CD4-positive, alpha-beta T cell treated with Interleukin-12 subunit alpha and Interleukin-12 subunit beta, for 1 hour (primary cell): Measurements from ENCODE around the gene PREX1.

ENCODE experiments used
- DNase-seq: peaks from one replicate; pipeline ENCODE4 v3.0.0-alpha.2; 2020

PREX1 gene

DNA sequence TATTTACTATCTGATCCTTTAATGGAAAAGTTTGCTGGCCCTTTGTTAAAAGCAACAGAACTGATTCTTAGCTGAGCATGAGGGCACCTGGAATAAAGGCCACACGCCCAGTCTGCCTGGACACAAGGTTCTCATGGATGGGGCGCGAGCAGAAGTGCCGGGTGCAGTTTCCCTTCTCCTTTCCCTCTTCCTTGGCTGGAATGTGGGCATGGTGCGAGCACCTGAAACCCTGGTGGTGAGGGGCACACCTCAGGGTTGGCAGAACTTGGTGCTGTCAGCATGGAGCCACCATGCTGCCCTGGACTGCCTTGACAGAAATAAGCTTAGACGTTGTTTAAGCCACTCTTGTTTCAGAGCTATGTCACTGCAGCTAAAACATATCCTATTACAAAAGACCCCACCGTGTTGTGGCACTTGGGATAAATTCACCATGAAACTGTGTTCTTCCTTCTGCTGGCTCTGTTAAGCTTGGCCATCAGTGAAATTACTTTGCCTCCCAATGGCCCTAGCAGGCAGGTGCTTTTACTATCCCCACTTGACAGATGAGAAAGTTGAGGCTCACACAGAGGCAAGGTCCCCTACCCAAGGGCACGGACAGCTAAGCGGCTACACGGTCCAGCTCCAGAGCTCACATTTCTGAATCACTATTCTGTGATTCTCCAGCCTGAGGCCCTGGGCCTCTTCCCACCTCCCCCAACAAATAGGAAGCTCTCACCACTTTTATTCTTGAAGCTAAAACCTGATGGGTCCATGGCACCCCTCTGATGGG is 115.9 kb downstream of the PREX1 start:
- DNase-seq: no peak

DNA sequence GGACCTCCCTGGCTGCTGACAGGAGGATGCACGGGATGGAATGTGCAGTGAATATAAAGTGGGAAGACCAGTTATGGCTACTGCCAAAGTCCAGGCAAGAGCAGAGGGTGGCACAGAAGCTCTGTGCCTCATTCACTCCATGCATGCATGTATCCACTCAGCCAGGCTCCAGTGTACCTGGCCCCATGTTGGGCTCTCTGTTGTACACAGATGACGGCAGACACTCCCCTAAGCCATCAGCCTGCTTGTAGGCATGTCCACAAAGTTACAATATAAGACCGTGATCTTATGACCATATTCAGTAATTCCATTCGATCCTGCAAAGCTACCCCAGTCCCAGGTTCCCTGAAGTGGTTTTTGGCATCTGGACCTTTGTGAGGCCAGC is 116.8 kb downstream of the PREX1 start:
- no peak for DNase-seq

DNA sequence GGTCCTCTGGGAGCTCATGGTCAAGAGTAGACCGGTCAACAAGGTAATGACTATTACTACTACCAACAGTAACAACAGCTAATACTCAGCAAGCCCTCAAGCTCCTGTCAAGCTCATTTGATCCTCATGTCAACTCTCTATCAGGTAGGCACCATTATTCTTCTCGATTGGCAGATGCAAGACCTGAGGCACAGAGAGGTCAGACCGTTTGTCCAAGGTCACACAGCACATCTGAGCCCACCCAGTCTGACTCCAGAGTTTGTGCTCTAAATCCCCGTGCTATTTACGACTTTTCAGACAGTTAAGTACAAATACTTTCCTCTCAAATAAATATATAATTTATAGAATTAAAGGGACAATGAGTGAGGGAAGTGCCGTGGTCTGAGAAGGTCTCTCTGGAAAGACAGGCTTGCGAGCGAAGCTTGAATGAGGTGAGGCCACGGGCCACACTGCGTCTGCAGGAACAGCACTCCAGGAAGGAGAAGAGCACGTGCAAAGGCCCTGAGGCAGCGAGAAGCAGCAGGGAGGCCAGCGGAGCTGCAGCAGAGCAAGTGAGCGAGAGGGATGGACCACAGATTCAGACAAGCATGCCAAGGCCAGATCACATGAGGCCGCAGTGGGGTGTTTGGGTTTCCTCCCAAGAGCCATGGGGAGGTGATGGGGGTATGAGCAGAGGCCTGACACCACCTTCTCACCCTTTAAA is 117.3 kb downstream of the PREX1 start:
- DNase-seq: no peak

DNA sequence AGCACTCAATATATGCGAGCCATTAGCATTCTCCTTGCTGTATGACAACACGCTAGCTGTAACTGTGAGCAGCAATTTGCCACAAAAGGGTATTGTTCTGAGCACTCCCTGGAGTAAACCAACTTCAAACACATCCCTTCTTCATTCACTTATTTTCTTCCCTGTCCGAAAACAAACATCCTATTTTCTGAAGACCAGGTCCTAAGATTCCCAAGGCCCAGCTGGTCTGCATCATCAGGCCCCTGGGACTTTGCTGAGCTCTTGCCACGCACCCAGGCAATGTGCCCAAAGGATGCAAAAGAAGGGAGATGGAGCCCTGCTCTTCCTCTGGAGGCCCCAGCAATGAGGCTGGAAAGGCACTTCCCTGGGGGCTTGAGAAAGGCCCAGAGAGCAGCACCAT is 118.1 kb downstream of the PREX1 start:
- DNase-seq: no peak

DNA sequence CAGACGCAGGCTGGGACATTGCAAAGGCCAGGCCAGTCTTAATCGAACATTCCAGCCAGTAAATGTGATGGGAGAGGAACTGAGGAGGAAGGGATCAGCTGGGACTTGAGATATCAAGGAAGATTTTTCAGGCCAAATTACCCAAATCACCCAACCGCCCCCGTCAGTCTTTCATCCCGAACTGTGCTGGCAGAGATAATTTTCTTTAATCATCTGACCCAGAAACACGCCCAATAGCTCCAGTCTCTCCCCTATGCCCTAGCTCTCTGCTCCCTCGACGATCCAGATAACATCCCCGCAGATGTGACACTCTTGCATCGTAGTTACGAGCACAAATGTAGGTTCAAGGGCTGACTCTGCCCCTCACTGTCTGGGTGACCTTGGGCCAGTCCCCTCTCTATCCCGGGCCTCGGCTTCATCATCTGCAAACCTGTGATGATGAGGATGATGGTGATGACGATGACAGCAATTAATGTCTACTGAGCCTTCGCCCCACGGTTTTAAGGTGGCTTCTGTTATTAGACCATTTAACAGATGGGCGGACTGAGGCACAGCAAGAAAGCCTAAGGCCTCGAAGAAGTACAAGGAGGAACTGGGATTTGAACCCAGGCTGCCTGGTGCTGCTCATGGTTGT is 118.6 kb downstream of the PREX1 start:
- DNase-seq: no peak

DNA sequence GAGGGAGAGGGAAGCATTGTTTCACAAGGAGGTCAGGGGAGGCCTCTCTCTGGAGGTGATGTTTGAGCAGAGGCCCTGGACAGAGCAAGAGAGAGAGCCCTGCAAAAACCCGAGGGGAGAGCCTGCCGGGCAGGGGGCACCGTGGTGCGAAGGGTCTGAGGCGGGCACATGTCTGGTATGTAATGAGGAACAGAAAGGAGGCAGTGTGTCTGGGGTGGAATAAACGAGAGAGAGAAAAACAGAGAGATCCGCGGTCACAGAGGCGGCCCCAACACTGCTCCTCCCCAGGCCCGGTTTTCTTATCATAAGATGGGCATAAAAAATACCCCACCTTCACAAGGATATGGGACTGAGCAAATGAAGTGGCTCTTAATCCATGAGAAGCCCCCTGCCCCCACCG is 119.2 kb downstream of the PREX1 start:
- no peak for DNase-seq

DNA sequence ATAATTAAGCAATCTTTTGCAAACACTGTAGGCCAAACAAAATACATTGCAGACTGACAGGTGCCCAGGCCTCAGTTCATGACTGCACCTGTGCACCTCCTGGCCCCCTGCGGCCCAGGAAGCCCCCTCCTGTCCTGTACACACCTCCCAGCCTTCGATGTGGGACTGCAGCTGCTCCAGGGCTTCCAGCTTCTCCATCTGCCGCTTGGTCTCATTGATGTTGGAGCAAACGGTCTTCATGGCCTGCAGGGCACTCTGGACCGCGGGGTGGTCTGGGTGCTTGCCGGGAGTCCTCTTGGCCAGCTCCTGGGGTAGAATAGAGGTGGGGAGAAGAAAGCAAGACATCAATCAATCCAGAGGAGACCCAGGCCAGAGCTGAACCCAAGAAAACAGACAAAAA is 119.7 kb downstream of the PREX1 start:
- no peak for DNase-seq

DNA sequence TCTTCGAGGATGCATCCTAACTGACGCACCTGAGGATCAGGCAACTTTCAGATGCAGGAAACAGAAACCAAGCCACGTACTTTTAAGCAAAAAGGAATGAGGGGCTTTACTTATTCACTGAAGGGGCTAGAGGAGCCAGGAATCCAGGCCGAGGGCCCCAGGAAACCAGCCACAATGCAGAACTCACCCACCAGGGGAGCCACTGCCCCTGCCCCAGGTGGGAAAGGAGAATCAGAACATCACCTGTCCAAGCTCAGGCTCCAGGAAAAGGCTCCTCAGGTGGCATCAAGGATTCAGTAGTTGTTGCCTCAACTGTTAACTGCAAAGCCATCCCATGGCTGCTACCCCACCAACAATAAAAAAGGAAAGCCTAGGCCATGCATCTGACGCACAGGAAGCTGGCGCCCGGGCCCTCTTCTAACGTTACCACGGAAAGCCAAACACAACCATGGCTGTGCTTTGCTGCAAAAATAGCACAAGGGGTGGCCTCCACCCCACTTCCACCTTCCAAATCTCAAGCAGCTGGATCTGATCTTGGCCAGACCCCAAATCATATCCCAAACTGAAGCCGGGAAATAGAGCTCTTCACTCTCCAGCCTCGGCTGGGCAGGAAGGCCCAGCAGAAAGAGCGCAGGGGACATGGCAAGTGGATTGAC is 121.0 kb downstream of the PREX1 start:
- DNase-seq: no peak

DNA sequence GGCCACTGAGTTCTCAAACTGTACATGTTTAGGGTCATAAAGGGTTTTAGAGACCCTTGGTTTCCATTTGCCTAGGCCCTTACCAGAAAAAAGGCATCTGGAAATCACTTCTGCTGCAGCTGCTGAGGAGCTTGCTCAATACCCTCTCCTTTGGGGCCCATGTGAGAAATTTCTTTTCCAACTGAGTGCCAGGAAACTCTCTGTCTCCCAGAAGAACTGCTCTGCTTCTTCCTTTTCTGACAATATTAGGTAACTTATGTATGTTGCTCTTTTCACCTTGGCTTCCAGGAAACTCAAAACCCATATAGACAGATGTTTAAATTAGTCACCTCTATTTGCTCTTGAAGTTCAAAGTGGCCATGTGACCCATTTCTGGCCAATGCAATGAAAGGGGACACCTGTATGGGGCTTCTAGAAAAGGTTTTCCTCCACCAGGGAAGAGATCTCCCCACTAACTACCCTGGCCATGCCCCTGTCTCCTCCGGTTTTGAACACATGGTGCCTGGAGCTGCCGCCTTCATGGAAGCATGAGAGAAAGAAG is 121.6 kb downstream of the PREX1 start:
- DNase-seq: no peak

DNA sequence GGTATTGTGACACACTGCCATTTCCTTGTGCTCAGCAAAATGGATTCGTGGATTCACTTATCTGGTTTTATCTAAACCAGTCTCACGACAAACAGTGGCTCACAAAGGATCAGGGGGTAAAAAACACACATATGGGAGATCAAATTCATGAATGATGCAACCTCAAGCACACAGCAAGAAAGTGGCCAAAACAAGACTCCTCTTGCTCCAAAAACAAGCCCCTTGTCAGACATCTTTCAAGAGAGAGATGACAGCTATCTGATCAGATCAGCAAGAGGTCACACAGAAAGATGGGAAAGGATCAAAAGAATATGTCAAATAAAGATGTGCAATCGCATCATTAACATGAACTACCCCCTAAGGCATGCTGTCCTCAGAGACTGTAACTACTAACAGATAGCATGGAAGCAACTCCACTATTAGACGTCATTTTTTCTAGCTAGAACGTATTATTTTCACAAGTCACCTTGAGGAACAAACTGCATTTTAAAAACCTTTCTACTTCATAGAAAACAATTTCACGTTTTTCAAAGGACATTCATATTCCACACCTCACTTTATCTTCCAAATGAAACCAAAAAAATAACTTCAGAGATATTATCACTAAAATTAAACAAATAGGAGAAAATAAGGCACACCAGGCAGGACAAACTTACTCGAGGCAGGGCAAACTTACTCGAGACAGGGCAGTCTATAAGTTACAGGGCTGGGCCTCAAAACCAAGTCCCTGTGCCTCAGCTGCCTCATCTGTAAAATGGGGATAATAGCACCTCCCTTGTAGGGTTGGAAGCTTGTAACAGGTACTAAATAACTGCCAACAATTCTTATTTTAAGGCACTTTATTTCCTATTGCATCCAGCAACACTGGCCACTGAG is 122.3 kb downstream of the PREX1 start:
- DNase-seq: no peak

DNA sequence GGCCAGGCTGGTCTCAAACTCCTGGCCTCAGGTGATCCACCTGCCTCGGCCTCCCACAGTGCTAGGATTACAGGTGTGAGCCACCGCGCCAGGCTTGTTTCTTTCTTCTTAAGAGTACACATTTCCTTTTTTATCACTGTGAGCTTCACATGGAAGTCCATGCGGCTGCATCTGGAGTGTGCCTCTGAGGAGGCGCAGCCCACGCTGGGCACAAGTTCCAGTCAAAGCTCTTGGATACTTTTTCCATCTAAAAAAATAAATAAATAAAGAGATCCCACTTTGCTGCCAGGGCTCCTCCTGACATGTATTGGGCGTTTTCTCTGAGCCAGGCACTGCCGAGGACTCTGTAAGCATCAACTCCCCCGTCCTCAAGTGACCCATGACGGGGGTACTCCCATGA is 123.0 kb downstream of the PREX1 start:
- DNase-seq: no peak

DNA sequence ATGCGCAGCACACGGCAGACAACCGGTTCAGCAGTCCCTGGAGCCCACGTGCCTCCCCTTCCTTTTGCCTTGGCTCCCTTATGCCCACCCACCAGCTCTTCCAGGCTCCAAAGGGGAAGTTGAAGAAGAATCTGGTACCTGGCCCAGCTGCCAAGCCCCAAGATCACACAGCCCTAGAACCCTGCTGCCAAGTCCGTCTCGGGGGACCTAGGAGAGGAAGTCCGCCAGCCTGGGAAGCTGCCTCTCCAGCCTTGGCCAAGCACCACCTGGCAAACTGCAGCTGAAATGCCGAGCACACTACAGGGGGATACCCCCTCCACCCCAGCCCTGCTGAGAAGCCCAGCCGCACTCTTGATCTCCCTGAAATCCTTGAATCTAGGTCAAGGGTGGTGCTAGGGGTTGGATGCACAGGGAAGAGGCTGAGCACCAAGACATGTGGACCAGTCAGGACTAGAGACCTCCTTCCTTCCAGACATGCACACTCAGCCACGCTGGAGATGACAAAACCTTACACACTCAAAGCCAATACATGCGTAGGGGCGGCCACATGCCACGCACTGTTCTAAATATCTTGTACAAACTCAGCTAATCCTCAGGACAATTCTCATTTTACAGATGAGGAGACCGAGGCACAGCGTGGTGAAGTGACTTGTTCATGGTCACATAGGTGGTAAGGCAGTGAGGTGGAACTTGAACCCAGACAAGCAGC is 124.1 kb downstream of the PREX1 start:
- no peak for DNase-seq

DNA sequence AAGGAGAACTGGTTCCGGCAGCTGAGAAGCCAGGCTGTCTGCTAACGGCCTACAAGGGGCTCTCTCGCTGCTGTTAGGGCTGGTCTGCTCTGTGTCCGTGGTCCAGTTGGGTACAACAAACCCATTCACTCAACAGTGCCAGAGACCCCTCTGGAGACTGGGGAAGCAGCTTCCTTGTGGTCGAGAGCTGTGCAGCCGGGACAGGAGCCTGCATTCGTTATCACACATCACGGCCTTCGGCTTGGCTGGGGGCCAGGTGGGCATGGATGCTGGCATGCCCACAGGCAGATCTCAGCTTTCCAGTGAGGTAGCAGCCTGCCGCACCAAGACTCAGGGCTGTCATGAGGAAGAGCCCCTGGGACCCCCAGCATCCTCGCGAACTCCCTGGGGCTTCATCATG is 124.7 kb downstream of the PREX1 start:
- DNase-seq: no peak

DNA sequence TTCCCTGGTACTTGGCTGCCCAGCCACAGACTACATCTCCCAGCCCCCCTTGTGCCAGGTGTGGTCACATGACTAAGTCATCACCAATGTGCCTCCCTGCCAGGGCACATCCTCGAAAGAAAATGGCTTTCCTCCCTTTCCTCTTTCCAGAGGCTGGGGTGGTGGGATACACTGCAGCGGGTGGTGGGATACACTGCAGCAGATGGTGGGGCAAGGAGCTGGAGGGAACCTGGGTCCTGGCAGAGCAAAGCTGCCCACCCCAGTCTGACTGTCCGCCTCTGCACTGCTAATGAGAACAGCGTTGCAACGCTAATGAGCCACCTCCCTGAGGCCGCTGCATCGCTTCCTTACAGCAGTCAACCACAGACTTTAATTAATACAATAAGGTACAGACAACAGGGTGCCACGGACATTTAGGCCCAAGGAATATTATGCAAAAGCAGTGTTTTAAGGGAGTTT is 125.3 kb downstream of the PREX1 start:
- DNase-seq: no peak

DNA sequence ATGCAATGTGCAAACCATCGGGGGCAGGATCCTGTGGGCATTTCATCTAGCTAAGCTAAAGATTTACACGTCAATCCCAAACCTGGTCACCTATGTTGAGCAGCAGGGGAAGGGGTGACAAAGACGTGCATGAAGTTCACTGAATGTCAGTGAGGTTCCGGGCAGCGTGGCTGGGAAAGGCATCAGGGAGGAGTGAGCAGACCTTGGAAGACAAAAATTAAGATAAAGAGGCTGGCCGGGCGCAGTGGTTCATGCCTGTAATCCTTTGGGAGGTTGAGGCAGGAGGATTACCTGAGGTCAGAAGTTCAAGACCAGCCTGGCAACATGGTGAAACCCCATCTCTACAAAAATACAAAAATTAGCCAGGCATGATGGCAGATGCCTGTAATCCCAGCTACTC is 126.1 kb downstream of the PREX1 start:
- DNase-seq: no peak

DNA sequence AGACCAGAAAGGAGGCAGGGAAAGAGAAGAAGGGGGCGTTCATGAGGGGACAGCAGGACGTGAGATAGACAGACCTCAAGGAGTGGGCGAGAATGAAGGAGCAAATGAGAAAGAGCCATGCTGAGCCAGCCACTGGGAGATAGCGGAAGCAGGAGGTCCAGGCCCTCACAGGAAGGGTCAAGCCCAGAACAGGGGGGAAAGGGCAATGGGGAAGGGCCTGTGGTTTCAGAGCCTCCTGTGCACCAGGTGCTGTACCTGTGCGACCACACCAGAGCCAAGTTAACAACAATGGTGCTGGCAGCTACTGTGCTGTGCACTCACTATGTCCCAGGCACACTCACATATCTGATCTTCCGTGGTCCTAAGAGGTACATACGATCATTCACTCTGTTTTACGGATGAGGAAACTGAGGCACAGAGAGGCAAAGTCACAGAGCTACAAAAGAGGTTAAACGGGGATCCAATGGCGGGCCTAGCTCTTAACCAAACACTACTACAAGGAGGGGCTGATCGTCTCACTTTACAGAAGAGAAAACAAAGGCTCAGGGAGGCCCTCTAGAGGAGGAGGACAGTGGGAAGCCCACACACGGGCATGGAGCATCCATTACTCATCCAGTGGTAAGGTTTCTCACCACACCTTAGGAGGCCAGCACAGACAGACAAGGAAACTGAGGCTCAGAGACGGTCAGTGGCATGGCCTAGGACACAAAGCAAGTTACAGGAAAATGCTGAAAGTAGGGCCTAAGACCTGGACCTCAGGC is 129.1 kb downstream of the PREX1 start:
- DNase-seq: no peak

DNA sequence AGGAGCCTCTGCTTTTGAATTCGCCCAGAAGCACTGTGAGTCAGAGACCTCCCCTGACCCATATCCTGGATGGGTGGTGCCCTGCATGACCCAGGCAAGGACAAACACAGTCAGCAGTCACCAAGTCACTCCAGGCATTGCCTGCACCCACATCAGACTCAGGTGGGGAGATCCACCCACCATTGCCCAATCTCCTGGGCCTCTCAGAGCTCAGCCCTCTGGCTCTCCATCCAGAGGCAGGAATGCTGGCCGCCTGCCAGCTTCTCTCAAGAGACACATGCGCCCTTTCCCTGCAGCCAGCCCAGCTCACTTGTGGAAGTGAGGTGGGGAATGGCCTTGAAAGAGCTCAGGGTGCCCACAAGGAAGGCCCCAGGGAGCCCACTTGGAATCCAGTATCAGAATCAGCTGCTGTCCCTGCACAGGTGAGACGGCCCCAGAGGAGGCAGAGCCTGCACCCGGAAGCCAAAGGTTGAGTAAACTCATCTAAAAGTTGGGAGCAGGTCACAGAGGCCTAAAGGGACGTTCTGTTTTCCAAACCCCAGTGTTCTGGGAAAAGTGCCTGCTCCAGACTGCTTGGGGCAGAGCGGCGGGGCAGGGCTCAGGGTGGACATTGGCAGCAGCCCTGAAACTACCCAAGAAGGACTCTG is 129.8 kb downstream of the PREX1 start:
- DNase-seq: no peak

DNA sequence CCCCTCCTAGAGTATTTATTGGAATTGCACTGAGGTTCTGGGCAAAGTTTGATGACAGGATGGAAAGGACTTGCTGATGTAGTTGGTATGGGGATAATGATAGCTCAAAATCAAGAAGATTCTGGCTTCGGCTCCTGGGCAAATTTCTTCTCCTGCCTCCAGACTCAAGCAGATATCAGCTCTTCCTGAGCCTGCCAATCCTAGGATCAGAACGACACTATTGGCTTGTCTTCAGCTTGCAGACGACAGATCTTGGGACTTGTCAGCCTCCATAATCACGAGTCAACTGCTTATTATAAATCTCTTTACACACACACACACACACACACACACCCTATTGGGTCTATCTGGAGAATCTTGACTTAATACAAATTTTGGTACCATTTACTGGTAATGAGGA is 131.1 kb downstream of the PREX1 start:
- no peak for DNase-seq

DNA sequence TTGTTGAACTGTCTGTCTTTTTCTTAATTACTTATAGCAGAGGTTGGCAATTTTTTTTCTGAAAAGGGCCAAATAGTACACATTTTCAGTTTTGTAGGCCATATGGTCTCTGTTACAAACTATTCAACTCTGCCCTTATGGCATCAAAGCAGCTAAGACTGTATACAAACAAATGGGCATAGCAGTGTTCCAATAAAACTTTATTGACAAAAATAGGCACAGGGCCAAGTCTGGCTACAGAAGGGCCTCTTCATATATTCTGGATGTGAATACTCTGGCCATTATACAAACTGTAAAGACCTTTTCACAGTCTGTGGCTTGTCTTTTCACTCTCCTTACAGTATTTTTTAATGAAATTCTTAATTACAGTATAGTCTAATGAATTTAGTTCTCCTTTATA is 132.1 kb downstream of the PREX1 start:
- DNase-seq: no peak

DNA sequence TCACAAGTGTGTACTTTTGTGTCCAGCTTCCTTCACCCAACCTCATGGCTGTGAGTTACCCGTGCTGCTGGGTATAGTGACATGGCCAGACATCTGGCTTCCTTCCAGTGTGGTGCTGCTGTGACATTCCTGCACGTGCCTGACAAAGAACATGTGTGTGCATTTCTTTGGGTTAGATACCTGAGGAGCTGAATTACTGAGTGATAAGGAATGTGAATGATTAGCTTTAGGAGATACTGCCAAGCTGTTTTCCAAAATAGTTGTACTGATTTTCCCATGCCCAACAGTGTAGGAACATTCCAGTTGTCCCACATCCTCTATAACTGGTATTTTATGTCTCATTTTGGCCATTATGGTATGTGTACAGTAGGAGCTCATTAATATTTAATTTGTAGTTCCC is 132.5 kb downstream of the PREX1 start:
- DNase-seq: no peak
